Measurements from ENCODE around the gene SPAG16. TPM values are rescaled to one million over a fixed set of nuclear protein-coding genes. Genes with fewer than 3 reads are reported as not detected.

Gene SPAG16
- polyA plus RNA-seq, 2 of the 4 experiments (the other 2 are of a cell fraction) = 19.1 to 27.6 TPM

GRCh38 chr2:213252206-213252605, 32.1 kb upstream of the SPAG16 start:
- ATAC-seq = no peak
- POLR2A ChIA-PET = no interaction called here

GRCh38 chr2:213253162-213253561, 31.1 kb upstream of the SPAG16 start:
- DNase-seq (ENCODE audit: low read depth in 1 of 2, low spot score in 1 of 2) (no peak), ATAC-seq (no peak), FAIRE-seq (no peak)
- H3K27ac ChIP-seq = peak overlapping the region in 1 of 2 experiments; percentile 34; a peak in 2 of 6 replicates
- no peak overlapping the region for H3K4me2 ChIP-seq
- ChIA-PET CTCF (no interaction called here), POLR2A (no interaction called here)
- peaks cover 7% of the 10 kb centered on the region; the same call in 2 of the 3 replicates for H3K4me1 ChIP-seq
- no peaks in the 10 kb centered on the region for H3K9me3 ChIP-seq
- no peak overlapping the region for H3K4me3 ChIP-seq
- TF ChIP-seq ZNF302 (CRISPR knock-in tag; IDR thresholded peaks at IDR 0.05) = no peak
- no peak for TF ChIP-seq PHF8 (IDR thresholded peaks at IDR 0.05; ENCODE audit: borderline replicate concordance, low read depth)
- no peak for TF ChIP-seq FOXS1 (CRISPR knock-in tag; IDR thresholded peaks at IDR 0.05)
- no peak for TF ChIP-seq EP300 (IDR thresholded peaks at IDR 0.05)
- no peak for TF ChIP-seq RAD21 (conservative IDR thresholded peaks at IDR 0.05 in 1 of 2, IDR thresholded peaks at IDR 0.05 in 1 of 2)
- TF ChIP-seq REST (IDR thresholded peaks at IDR 0.05) = no peak
- TF ChIP-seq JUNB (IDR thresholded peaks at IDR 0.05) = no peak
- no peak for TF ChIP-seq ZFP36 (IDR thresholded peaks at IDR 0.05; ENCODE audit: borderline replicate concordance, partially characterized antibody)
- TF ChIP-seq HES2 (IDR thresholded peaks at IDR 0.05) = no peak
- TF ChIP-seq CBX2 (IDR thresholded peaks at IDR 0.05; ENCODE audit: borderline replicate concordance, low read depth) = no peak
- no peak for TF ChIP-seq KDM1A (IDR thresholded peaks at IDR 0.05; ENCODE audit: low read depth)
- no peak for TF ChIP-seq RNF2 (IDR thresholded peaks at IDR 0.05; ENCODE audit: borderline replicate concordance, low read depth)
- no peak for TF ChIP-seq POLR2A (IDR thresholded peaks at IDR 0.05; ENCODE audit: low read length)
- 69% methylated on average over 4 of the region's 4 CpGs for WGBS (ENCODE audit: missing lambda C conversion rate)

More at GRCh38 chr2:213252206-213252605, 32.1 kb upstream of the SPAG16 start:
- no peak for TF ChIP-seq JUNB (IDR thresholded peaks at IDR 0.05)
- no peak for TF ChIP-seq ZNF302 (CRISPR knock-in tag; IDR thresholded peaks at IDR 0.05)
- TF ChIP-seq MAX (IDR thresholded peaks at IDR 0.05) = no peak
- no peak for TF ChIP-seq CHD4 (IDR thresholded peaks at IDR 0.05; ENCODE audit: borderline replicate concordance)
- no peak for TF ChIP-seq HDAC2 (IDR thresholded peaks at IDR 0.05)
- no peak for TF ChIP-seq CBX2 (IDR thresholded peaks at IDR 0.05; ENCODE audit: borderline replicate concordance, low read depth)
- no peak for TF ChIP-seq GATA3 (IDR thresholded peaks at IDR 0.05; ENCODE audit: borderline replicate concordance)
- TF ChIP-seq ESRRA (IDR thresholded peaks at IDR 0.05; ENCODE audit: borderline replicate concordance, low read length) = no peak
- no peak for TF ChIP-seq EHF (CRISPR knock-in tag; IDR thresholded peaks at IDR 0.05)
- no peak overlapping the region for H3K4me3 ChIP-seq
- peaks cover 7% of the 10 kb centered on the region; the same call in 2 of the 3 replicates for H3K4me1 ChIP-seq
- H3K9me3 ChIP-seq = no peaks in the 10 kb centered on the region
- 84% methylated on average over 1 of the region's 1 CpG for WGBS (ENCODE audit: missing lambda C conversion rate)
- CTCF ChIA-PET = interaction anchor here (0.8 to 1.2 kb wide), 4 partner anchors 8 to 1472 kb away, joined by 3 read pairs; no protein-coding TSS in a partner anchor
- H3K27ac ChIP-seq = peak overlapping the region; percentile 64 to 81
- FAIRE-seq = no peak
- peak overlapping the region; percentile 61; the same call in 2 of the 3 replicates for H3K4me2 ChIP-seq
- no peak for DNase-seq (ENCODE audit: low read depth in 1 of 2, low spot score in 1 of 2)

- FAIRE-seq (no peak), ATAC-seq (no peak), DNase-seq (ENCODE audit: low read depth in 1 of 2, low spot score in 1 of 2) (no peak)
- WGBS (ENCODE audit: missing lambda C conversion rate) = 63% methylated on average over 1 of the region's 1 CpG
- H3K9me3 ChIP-seq = no peaks in the 10 kb centered on the region
- no peak overlapping the region for H3K27ac ChIP-seq
- H3K4me3 ChIP-seq = no peak overlapping the region
- ChIA-PET CTCF (no interaction called here), POLR2A (no interaction called here)
- H3K4me2 ChIP-seq = no peak overlapping the region
- H3K4me1 ChIP-seq = no peaks in the 10 kb centered on the region
- TF ChIP-seq RCOR1 (IDR thresholded peaks at IDR 0.05; ENCODE audit: low read depth, low read length) = no peak
- TF ChIP-seq RARB (CRISPR knock-in tag; IDR thresholded peaks at IDR 0.05) = no peak
- TF ChIP-seq NFE2L2 (conservative IDR thresholded peaks at IDR 0.05; ENCODE audit: low read length) = no peak
- TF ChIP-seq GATA3 (IDR thresholded peaks at IDR 0.05; ENCODE audit: borderline replicate concordance) = no peak
- TF ChIP-seq HES2 (IDR thresholded peaks at IDR 0.05) = no peak
- no peak for TF ChIP-seq RNF2 (IDR thresholded peaks at IDR 0.05; ENCODE audit: borderline replicate concordance, low read depth)
- no peak for TF ChIP-seq CHD4 (IDR thresholded peaks at IDR 0.05; ENCODE audit: borderline replicate concordance)
- TF ChIP-seq MAFK (IDR thresholded peaks at IDR 0.05; ENCODE audit: partially characterized antibody) = no peak
- TF ChIP-seq POLR2AphosphoS2 (conservative IDR thresholded peaks at IDR 0.05; ENCODE audit: low read length) = no peak
- TF ChIP-seq RFX5 (IDR thresholded peaks at IDR 0.05) = no peak
- no peak for TF ChIP-seq CBX8 (IDR thresholded peaks at IDR 0.05)
- TF ChIP-seq MAX (IDR thresholded peaks at IDR 0.05) = no peak
- TF ChIP-seq NR3C1 (IDR thresholded peaks at IDR 0.05) = no peak
- TF ChIP-seq HOXB5 (CRISPR knock-in tag; IDR thresholded peaks at IDR 0.05) = no peak
Observed at GRCh38 chr2:213259266-213259665, 25.0 kb upstream of the SPAG16 start.

Data from A549 (cell line).